T1000 (cell line): ENCODE data around the gene TTC39A.

Experiments
- DNase-seq: peaks from one replicate; lab custom pipeline; 2025; ENCODE audit warnings: mixed read lengths; lab: John Stamatoyannopoulos, UW

TTC39A gene

DNA sequence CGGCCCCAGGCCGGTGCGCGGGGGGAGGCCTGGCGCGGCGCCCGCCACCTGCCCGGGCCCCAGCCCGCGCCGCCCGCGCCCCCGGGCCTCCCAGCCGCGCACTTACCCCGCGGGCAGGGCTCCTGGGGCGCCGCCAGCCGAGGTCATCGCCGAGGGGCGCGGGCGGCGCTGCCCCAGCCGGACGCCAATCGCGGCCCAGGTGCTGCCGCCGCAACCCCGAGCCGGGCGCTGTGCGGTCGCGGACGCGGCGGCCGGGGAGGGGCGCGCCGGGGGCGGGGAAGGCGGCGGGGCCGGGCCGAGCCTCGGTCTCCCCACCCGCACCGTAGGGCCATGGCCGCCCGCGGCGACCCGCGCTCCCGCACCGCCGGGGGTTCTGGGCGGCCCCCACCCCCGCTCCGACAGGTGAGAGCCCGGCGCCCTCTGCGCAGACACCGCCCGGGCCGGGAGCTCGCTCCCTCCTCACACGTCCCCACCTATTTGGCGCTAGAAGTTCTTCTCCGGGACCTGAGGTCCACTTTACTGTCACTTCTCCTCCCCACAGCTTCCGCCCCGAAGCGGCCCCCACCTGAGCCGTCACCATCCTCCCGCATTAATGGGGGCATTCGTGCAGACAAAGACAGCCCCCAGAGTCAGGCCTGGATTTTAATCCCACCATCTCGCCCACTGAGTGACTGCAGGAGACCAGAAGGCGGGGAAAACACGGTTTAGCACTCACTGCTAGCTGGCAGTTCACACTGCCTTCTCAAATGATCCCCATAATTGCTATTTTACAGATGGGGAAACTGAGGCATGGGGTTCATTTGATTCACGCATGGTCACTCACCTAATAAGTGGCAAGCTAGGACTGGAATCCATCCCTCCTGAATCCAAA lies at the start of gene TTC39A:
TTC39A (minus strand) TSS at position 232 of the 871 bp plus-strand sequence; CDS start at position 147, 85 bp downstream.
- no peak for DNase-seq

DNA sequence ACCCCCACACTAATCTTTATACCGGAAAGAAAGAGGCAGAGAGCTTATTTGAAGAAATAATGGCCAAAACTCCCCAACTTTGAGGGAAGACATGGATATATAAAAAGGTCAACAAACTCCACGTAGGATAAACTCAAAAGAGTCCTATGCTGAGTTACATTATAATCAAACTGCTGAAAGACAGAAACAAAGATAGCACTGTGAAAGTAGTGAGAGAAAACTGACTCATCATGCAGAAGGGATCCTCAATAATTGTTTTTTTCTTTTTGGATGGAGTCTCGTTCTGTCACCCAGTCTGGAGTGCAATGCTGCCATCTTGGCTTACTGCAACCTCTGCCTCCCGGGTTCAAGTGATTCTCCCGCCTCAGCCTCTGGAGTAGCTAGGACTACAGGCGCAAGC lies 48.5 kb upstream of the TTC39A start:
- no peak for DNase-seq

DNA sequence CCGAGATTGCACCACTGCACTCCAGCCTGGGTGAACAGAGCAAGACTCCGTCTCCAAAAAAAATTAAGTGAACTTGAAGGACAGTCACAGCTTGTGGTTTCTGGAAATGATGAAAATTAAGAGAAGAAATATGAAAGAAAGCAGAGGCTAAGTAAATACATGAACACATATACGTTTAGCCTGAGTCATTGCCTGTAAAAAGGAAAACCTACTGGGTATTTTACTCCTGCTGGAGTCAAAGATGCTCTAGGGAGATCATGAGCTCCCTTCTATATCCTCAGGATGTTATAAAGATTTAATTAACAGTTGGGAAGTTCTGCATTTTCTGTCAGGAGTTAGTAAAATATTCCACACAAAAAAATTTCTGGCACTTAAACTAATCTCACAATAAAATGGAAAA lies 43.5 kb upstream of the TTC39A start:
- DNase-seq = no peak

DNA sequence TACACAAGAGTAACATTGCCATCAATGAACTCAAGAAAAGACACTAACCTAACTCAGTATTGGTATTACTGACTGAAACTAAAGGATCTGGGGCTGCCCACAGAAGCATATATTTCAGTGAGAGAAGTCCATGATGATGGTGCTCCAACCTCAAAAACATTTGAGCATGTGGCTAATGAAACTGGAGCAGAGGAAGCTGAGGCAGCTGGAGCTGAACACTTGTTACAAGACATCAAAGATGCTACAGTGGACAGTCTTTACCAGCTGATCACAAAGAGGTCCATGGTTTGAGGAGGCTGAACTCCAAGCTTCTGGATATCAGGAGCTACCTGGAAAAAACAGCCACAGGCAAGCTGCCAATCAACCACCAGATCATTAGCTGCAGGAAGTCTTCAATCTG lies 42.2 kb upstream of the TTC39A start:
- no peak for DNase-seq

DNA sequence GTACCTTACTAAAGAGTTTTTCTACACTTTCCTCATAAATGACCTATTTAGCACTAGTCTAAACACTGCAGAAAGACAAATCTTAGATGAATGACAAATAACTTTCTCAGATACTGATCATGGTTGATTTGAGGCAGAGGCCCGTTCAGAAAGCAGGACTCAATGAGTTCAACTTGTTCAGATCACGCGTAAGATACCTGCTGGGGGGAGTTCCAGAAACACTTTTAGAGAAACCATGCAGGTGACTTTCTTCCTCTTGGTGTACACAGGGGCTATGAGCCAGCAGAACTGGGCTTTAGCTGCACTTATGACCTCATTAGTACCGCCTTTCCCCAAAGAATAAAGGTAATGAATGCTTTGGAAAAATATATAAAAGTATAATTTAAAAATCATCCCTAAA lies 38.8 kb upstream of the TTC39A start:
- no peak for DNase-seq

DNA sequence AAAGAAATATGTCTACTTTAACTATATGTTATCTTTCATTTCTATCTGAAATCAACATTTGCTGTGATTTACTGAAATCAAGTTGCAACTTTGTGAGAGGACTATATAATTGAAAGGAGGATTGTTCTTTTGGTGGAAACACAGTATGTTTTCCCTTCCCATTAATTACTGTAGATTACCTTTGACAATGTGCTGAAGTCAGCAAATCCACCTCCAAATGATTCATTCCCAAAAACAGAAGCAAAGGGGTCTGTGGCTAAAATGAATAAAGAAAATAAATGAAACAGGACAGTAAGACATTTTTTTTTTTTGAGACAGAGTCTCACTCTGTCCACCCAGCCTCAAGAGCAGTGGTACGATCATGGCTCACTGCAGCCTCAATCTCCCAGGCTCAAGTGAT lies 35.4 kb upstream of the TTC39A start:
- no peak for DNase-seq

DNA sequence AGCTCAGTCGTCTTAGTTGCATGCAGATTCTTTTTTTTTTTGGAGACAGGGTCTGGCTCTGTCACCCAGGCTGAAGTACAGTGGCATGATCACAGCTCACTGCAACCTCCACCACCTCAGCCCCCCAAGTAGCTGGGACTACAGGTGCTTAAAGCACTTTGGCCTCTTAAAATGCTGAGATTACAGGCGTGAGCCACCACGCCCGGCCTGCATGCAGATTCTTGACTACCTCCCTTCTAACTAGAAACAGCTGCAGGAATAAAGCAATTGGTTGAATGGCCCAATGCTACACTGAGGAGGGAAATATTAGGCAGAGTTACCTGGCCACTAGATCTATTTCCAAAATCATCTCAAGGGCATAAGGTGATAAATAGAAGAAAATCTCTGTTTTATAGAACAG lies 29.5 kb upstream of the TTC39A start:
- no peak for DNase-seq

DNA sequence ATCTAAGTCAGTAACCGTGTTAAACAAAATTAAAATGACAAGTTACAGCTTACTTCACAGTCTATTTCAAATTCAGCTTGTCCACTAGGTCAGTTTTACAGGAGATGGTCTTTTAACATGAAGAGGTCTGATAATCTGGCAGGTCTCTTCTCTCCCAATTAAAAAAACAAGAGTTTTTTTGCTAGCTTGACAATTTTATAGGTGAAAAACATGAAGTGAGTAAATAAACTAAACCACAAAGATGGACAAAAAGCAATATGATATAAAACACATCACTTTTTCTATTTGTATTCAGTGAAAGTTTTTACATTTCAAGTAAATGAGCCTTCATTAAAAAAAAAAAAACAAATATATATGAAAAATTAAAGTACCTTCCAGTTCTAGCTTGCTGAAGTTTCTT lies 25.0 kb upstream of the TTC39A start:
- no peak for DNase-seq

DNA sequence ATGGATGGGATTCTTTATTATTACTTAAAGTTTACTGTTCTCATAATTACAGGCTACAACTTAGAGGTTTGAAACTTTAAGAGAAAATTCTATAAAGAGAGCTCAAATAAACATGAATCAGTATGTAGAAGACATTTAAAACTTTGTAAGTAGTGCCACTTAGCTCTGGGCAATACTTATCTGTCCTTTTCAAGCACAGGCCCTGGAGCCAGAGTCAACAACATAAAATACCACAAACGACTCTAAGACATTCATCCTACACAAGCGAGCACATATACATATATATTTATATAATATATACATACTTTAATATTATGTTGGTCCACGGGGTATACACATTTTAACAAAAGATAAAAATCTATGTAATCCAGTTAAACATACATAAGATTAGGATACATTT lies 24.1 kb upstream of the TTC39A start:
- DNase-seq = no peak

DNA sequence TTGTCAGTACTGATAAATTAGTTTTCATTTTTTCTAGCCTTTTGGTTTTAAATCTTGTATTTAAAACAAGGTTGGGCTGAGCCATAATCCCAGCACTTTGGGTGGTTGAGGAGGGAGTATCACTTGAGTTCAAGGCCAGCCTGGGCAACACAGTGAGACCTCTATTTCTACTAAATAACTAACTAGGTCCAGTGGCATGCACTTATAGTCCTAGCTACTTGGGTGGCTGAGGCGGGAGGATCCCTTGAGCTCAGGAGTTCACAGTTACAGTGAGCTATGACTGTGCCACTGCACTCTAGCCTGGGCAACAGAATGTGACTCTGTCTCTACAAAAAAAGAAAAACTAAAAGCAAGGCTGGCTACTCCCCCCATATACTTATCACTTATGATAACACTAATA lies 21.5 kb upstream of the TTC39A start:
- DNase-seq = no peak

DNA sequence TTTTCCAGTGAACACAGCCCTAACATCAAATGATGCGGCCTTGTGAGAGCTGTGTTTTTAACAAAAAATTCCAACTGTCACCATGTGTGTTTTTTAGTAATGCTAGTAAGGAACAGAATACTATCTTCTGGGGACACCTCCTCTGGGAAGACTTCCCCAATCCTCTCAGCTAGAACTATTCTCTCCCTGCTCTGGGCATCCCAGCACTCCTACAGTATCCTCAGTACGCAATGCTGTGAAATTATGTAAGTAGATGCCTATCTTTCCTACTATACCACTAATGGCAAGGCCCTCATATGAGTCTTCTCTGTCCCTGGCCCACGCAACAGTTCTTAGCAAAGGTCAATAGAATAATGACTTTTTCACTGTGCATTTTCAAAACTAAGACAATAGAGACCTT lies 19.5 kb upstream of the TTC39A start:
- no peak for DNase-seq

DNA sequence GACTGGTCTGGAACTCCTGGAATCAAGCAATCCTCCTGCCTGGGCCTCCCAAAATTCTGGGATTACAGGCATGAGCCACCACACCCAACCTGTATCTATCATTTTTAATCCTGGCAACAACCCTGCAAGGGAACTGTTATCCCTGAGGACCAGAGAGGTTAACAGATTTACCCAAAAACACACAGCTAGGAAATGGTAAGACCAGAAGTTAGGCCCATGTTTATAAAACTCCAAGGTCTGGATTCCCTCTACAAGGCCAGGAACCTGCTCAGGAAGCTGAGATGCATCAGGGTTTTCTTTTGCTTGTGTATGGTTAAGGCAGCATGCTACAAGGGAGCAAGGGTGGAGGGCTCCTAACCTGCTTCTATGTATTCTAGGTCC lies 17.8 kb upstream of the TTC39A start:
- DNase-seq = no peak

DNA sequence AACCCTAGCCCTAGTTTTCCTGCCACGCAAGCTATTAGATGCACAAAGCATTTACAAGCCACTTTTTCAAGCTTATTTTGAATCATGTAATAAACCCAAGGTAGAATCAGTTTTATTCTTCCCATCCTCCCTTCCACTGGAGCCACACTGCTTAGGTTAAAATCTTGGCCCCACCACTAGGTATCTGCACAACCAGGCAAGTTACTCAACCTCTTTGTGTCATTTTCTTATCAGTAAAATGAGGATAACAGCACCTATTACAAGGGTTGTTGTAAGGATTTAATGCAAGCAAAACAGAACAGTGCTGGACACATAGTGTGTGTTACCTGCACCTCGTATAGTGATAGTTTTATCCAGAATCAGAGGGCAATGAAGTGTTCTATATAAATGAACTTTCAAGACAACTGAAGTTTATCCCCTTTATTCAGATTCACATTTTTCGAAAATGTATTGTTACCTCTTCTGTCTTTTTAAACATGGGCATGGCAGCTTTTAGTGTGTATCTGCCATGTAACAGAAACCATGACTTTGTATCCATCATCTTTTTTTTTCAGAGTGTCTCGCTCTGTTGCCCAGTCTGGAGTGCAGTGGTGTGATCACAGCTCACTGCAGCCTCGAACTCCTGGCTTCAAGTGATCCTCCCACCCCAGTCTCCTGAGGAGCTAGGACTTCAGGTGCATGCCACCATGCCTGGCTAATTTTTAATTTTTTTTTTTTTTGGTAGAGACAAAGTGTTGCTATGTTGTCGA lies 17.2 kb upstream of the TTC39A start:
- no peak for DNase-seq

DNA sequence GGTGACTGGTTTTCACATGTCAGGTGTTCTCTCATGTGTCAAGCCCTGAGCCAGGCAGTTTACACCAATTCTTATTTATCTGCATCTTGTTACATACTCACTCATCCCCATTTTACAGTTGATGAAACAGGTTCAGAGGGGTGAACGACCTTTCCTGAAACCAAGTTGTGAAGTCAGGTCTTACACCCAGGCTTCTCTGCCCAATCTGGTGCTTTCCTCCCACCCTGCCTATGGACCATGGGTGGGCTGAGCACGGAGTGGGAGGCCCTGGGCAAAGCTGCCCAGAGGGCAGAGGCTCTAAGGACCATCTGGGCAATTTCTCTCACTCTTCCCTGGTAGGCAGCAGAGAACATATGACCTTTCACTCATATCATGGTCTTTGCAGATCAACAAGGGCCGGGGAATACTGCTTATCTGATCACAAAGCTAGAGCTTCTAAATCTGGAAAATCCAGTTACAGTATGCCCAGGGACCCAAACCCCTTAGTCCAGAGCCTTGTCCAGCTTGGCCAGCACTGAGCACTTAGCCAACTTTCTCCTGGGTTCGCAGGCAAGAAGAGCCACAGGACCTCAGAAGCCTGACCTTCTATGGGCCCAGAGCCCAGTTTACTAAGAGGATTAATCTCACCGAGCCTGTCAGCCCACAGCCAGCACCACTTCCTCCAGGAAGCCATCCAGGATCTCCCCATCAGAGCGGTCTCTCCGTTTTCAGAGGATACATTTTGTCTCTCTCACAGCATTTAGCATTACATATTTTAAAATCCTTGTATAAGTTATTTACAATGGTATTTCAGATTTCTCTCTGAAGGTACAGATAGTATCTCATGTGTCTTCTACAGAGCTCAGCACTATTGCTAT lies 16.0 kb upstream of the TTC39A start:
- no peak for DNase-seq

DNA sequence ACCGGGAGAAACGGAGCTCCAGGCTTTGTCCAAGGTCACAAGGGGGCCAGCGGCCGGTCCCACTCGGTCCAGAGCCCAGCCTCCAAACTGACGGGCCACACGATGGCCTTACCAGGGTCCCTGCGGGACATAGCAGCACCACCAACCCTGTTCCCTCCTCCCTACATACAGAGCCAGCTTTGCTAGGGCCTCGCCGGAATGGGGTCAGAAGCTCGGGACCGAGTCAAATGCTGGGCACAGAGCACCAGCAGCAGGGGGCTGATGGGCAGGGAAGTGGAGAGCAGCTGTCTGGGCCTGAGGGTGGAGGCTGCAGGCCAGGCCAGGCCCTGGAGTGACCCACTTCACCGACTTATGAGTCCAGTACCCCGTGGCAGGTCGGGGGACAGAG lies 14.9 kb upstream of the TTC39A start:
- DNase-seq = no peak

DNA sequence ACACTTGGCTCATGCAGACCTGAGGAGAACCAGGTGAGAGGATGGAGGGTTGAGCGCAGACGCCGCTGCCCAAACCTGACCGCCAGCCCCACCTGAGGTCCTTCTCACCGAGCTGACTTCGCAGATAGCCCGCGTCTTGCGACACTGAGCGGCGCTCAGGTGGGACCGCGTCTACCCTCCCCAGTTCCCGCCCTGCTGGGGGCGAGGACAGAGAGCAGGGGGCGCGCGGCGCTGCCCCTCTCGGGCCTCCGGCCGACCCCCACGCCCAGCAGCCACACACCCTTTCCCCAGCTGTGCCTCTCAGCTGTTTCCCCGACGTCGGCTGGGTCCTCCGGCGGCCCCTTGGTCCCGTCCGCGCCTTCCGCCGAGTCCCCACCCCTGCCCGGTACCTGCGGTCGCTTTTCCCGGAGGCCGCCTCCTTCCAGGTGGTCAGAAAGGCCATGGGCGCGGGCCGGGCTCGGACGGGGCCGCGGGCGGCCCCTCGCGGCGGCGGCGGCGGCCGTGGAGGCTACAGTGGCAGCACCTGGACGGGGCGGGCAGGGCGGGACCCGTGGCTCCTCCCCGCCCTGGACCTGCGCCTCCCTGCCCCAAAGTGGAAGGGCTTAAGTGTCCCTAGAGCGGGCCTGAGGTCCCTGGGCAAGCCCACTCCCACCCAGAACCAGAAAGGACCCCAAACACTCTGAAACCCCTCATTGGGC lies 14.4 kb upstream of the TTC39A start:
- DNase-seq = no peak

DNA sequence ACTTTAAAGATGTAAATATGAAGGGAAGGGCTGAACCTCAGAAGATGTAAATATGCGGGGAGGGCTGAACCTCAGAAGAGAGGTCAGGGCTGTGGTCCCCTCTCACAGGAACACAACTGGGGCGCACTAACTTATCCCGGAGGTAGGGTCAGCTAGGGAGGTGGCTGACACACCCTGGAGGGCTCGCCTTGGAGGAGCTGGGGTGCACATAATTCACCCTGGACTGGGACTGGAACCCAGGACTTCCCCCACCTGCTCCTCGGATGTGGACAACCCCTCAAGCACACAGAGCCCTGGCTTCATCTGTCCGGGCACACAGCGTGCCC lies 13.9 kb upstream of the TTC39A start:
- DNase-seq = no peak

DNA sequence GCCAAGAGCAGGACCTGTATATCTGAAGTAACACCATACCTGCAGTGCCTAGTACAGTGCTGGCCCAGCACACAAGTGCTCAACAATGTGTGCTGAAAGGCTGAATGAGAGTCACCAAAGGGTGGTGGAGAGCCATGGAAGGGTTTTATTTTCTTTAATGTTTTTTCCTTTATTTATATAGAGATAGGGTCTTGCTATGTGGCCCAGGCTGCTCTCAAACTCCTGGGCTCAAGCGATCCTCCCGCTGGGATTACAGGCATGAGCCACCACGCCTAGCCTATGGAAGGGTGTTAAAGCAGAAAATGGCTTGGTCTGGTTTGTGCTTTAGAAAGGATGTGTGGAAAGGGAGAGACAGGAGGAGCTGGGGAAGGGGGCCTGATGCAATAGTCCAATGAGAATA lies 13.3 kb upstream of the TTC39A start:
- no peak for DNase-seq

DNA sequence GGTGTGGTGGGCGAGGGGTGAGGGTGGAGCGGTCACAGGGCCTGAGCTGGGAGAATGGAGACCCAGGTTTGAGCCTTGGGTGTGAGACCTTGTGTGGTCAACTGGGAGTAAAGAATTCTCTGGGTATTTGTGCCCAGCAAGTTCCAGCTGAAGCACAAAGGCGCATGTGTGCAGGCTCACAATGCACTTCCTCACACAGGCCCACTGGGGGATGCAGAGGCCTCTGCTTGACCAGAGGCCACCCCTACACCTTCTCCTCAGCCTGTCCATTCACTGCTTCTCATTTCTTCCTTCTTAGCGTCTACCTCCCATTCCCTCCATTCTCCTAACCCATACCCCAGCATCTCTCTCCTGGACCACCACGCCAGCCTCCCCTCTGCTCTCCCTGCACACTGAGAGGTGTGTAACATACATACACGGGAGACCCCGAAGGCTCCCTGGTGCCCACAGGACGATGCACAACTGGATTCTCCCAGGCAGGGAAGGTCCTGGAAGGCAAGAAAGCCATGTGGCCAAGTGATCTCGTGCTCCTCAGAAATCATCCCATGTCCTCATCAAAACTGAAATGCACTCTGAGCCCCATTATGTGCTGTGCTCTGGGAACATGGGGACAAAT lies 12.3 kb upstream of the TTC39A start:
- no peak for DNase-seq

DNA sequence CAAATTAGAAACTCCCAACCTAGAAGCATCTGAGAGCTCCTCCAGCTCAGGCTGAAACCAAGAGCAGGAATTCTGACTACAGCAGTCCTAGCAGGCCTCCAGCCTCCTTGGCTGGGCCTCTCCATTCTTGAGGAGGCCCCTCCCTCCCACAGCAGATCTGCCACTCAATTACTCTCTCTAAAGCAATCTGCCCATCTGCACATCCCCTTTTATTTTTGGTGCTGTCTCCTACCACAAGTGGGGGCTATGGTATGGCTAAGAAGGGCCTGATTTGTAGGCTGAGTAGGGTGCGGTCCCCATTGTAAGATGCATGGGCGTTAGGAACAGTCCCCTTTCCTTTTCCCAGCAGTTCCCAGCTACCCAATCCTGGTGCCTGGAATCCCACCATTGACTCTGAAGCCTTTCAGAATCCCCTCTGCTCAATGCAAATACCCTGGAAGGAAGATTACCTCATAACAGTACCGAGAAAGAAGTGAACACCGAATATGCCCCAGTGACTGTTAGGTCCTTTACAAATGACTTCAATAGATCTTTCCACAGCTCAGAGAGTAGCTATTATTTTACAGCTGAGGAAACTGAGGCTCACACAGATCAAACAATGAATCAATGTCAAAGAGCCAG lies 11.6 kb upstream of the TTC39A start:
- no peak for DNase-seq

DNA sequence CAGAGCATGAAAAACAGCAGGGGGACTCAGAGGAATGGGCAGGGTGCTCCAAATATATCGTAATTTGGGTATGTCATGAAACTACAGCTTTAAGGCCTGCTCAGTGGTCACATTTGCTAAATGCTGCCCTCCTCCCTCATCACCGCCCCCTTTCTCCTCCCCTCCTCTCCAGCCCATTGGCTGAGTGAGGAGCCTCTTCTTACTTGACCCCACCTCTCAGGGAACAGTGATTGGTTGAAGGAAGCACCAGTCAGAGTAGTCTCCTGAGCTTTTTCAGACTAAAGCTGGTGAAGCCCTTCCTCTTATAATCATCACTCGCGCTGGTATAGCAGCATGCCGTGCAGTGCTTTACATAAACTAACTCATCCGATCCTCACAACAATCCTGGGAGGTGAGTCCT lies 10.0 kb upstream of the TTC39A start:
- DNase-seq = no peak
